ENCODE data around the gene IL1RN.

IL1RN gene

DNA sequence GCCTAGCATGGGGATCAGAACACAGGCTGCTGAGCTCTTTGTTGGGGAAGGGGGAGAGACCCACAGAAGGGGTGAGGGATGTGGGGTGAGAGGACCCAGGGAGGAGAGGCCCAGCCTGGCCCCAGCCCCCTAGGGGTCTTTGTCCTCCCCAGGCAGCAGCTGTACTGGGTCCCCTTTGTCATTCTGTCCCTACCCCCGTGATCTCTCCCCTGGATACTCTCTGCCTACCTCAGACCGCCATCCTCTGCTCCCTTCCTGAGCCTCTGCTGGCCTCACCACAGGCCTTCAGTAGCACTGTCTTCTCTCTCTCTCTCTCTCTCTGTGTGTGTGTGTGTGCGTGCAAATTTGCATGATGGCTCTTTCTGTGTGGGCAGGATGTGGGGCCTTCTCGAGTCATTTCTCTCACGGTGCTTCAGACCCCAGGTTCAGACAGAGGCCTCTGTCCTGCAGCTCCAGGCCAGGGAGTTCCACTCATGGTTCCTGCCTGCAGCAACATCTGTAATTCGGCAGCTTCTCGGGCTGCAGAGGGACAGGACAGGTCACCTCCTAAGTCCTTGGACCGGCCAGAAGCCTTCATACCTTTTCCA, 47.7 kb downstream of the IL1RN start:
- no peak for DNase-seq (ENCODE audit: low spot score)

DNA sequence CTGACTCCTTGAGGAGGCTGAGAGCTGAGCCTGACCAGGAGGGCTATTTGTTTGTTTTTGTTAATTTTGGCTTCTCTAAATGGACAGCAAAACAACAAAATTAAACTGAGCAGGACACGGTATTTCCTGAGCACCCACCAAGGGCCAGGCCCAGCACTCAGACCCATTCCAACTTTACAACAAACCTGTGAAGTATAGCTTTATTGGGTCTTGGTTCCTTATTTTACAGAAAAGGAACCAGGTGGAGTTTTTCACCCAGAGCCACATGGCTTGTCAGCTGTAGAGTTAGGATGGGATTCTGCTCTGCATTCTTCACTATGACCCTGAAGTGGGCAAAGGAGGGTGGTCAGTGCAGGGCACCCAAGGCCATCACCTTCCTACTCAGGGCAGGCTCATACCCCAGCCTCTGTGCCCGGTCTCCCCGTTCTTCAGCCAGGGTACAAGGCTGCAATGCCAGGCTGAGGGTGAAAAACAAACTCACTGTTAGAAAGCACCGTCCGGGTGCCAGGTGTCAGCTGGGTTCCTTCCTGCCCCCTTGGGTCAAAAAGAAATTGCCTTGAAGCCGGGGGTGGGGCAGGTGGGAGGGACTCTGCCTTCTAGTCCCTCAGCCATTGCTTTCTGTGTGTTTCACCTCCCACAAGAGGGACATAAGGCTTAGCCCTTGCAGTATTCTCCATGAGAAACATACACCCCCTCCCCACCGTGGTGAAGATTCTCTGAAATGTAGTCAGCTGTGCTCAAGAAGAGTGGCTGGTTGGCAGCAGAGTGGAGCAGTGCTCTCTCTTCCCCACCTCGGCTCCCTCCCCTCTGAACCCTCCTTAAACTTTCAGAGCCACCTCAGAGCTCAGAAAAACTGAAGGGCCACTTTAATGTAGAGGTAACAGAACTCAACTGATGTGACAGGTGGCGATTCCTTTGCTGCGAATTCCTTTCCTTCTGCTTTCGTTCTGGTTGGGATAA, 48.6 kb downstream of the IL1RN start:
- DNase-seq (ENCODE audit: low spot score), result no peak

DNA sequence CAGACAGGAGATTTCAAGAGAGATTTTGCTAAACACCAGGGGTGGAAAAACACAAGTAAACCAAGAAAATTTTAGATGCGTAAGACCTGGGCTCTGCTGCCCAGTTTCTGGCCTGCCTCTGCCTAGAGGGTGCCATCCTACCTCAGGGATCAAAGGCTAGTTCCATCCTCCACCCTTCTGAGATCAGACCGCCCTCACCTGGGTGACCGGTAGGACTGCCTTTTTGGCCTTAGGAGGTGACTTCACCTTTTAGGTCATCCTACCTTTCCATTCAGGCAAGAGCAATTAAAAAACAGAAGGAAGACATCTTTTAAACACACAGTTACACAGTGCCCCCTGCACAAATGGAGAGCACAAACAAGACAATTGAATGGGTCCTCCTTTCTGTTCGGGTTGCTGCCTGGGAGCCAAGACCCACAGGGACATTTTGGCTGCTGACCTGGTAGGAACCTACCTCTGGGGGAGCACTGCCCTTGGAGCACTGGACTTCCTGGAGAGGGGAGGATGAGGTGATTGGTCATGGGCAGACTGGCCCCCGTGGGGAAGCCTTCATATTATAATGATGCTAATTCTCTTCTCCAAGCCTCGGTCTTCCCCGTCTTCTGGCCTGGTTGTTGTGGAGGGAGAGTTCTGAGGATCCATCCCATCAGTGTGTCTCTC, 49.4 kb downstream of the IL1RN start:
- no peak for DNase-seq (ENCODE audit: low spot score)

DNA sequence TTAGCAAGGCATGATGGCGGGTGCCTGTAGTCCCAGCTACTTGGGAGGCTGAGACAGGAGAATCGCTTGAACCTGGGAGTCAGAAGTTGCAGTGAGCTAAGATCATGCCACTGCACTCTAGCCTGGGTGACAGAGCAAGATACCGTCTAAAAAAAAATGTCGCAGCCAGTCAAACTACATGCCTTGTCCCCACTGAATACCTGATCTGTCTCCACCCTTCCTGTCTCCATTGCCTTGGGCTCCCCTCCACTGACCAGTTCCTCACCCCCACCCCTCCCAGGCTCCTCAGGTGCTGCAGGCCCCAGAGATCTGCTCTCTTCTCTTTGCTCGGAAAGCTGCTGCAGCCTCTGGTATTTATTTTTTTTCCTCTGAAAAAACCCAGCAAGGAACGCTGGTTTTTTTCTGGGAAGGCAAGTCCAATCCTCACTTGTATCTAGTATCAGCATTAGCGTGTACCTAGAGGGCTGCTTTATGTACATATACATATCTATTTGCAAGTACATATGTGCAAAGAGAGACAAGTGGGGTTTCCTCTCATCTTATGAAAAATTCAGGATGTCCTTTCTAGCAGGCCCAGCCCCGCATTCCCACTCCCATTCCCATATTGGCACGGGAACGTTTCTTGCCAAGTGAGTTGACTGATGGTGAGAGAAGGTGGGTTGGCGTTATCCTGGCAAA, 50.8 kb downstream of the IL1RN start:
- no peak for DNase-seq (ENCODE audit: low spot score)

DNA sequence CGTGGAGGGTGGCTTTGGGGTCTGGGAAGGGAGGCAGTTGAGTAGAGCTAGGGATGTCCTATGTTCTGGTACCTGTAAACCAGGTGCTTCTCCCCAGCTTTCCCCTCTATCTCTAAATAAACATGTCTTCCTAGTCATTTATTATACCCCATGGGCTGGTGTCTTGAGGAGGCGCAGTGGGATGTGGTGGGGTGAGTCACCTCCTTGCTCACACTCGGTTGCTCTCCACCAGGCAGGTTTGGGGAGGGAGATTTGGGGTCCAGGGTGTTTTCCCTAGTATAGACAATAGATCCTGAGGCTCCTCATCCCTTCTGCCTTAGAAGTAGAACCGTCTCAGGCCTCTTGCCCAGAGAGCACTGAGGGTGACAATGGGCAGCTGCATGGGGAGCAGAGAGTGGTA, 51.5 kb downstream of the IL1RN start:
- no peak for DNase-seq (ENCODE audit: low spot score)

DNA sequence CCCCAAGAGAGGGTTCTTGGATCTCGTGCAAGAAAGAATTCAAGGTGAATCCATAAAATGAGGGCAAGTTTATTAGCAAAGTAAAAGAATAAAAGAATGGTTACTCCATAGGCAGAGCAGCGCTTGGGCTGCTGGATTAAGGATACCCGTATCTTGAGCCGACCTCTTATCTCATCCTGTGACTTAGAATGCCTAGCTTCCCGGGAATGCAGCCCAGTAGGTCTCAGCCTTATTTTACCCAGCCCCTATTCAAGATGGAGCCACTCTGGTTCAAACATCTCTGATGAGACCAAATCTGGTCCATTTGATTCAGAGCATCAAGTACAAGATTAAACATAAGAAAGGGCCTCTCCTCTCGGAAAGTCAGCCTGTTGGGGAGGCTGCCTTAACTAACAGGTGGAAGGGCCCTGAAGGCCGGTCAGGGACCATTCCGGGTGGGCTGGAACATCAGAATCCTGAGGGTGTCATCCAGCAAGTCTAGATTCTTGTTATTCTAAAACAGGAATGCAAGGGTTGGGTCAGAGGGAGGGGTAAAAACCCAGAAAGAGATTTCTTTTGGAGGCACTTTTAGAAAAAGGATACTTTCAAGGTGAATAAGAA, 52.1 kb downstream of the IL1RN start:
- no peak for DNase-seq (ENCODE audit: low spot score)

DNA sequence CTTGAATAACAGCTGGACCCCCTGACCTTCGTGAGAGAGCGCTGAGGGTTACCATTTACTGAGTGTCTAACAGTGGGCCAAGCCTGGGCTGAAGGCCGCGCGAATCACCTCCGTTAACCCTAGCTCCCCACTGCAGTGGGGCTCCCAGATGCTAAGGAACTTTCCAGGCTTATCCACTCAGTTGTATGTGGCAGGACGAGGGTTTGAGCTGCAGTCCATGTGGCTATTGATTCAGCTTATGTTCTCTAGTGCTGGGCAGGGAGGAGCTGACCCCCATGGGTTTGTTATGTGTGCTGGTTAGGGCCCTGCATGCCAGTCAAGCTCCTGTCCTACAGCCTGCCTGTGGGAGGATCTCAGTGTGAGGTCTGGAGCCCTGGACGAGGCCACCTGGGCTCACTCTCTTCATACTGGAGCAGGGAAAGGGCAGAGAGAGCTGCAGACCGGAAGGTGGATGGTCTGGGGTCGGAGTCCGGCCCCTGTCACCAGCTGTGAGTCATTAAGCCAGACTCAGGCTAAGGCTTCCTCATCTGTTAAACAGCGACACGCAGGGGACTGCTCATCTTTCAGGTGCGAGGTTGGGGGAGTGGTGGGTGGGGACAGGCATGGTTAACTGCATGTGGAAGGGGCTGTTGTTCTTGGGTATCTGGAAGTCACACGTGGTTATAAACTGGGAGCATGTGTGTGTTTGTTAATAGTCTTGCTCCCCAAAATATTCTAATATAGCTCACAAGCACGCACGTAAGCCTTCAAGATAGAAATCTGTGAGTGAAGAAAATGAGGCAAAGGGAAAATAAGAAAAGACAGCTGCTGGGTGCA, 52.9 kb downstream of the IL1RN start:
- DNase-seq (ENCODE audit: low spot score), result no peak

DNA sequence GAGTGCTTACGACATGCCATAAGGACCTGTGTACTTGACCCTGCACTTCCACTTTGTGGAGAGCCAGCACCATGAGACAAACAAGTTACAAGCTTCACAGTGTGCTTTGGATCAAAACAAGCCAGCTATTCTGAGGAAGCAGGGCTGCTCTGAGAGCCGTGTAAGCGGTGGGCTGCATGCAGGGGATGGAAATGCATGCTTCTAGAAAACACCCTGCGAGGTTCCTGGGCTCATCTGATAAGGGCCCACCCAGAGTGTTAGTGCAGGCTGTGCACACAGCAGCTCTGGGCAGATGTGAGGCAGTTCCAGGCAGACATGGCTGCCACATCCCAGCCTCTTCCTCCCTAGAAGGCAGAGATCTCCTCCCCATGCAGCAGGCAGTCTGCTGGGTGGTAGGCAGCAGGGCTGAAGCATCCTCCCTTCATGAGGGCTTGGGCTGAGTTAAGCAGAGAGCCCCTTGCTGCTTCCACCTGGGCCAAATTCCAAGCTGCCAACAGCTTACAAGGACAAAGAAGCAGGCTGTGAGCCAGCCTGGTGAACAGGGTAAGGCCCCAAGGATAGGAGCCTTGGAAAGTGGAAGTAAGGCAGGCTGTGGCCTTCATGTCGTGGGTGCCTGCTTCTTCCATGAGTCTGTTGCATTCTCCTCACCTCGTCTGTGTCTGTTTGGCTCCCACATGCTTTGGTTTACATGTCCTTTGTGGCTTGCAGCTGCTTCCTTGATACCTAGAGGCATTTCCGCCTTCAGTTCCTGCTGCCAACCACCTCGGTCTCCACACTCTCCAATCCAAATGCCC, 54.1 kb downstream of the IL1RN start:
- DNase-seq (ENCODE audit: low spot score), result peak; percentile 83

DNA sequence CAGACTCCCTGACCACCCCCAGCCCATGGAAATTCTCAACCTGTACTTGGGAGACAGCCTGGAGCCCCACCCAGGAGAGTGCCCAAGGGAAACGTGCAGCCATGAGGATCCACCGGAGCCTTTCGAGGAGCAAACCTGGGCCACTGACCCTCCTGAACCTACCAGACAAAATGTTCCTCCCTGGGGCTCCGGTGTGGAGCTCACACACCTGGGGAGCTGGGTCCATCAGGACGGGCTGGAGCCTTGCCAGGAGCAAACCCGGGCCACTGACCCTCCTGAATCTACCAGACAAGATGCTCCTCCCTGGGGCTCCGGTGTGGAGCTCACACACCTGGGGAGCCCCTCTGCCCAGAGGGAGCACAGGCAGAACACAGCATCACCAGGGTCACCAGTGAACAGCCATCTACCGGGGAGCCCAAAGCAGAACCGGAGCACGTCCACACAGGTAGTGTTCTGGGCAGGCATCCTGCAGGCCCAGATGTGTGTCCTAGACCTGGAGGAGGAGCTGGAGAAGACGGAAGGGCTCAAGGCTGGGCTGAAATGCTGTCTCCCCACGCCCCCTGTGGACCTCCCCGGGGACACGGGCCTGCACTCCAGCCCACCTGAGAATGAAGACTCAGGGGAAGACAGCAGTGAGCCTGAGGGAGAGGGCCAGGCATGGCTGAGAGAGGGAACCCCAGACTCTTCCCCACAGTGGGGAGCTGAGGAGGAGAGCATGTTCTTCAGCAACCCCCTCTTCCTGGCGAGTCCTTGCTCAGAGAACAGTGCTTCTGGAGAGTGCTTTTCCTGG, 55.3 kb downstream of the IL1RN start:
- DNase-seq (ENCODE audit: low spot score), result no peak

DNA sequence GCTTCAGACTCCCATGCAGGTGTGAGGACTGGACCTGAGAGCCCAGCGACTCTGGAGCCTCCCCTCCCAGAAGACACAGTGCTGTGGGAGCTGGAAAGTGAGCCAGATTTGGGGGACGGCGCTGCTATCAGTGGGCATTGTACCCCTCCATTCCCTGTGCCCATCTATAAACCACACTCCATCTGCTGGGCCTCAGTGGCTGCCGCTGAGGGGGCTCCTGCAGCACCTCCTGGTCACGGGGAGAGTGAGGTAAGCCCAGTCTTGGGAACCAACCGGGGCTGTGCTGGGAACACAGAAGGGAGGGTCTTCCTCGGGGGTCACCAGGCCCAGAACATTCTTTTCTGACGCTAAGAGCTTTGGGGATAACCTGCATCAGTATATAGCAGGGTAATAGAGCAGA, 55.9 kb downstream of the IL1RN start:
- DNase-seq (ENCODE audit: low spot score), result no peak

Data from hematopoietic multipotent progenitor cell treated with erythropoietin and hydrocortisone succinate and interleukin-3 and kit ligand, for 15 days (in vitro differentiated cells).